GM18909 (cell line): ENCODE measurements around the gene TMEM132D.
A peak's percentile ranks its signal among the peaks of the same experiment; 100 is the strongest.
"Not testable (repeated sequence)": the region's sequence is repeated elsewhere in the genome, so short reads cannot be mapped to it uniquely, and the experiment has no call there.

Experiments
- ATAC-seq: cut with Tn5 transposase; IDR thresholded peaks from one replicate; pipeline ENCODE4 v1.9.1; 2021; ENCODE audit warnings: mild to moderate bottlenecking; ENCODE audit not compliant: unreplicated experiment, poor library complexity

Gene TMEM132D

GRCh38 chr12:129903956-129904829 is at the start of gene TMEM132D:
Gene TMEM132D, minus strand, starts transcription at chr12:129904025.
- ATAC-seq = no peak

GRCh38 chr12:129949651-129950050 is 45.8 kb upstream of the TMEM132D start:
- no peak for ATAC-seq

- no peak for ATAC-seq
Measured at GRCh38 chr12:129941618-129942017, 37.8 kb upstream of the TMEM132D start.

GRCh38 chr12:129938089-129938488 is 34.3 kb upstream of the TMEM132D start:
- no peak for ATAC-seq

- no peak for ATAC-seq
Measured at GRCh38 chr12:129937426-129937825, 33.6 kb upstream of the TMEM132D start.

GRCh38 chr12:129928643-129929042 is 24.8 kb upstream of the TMEM132D start:
- no peak for ATAC-seq

- no peak for ATAC-seq
Measured at GRCh38 chr12:129927316-129927900, 23.6 kb upstream of the TMEM132D start.

GRCh38 chr12:129911428-129912049 is 7.7 kb upstream of the TMEM132D start:
- peak; percentile 81 for ATAC-seq

- no peak for ATAC-seq
Measured at GRCh38 chr12:129909051-129910020, 5.5 kb upstream of the TMEM132D start.

GRCh38 chr12:129903092-129903945 is 506 bp downstream of the TMEM132D start:
- no peak for ATAC-seq

GRCh38 chr12:129902371-129903091 is 1.3 kb downstream of the TMEM132D start:
- no peak for ATAC-seq

- ATAC-seq = no peak
Measured at GRCh38 chr12:129901254-129901653, 2.6 kb downstream of the TMEM132D start.

GRCh38 chr12:129900306-129900705 is 3.5 kb downstream of the TMEM132D start:
- no peak for ATAC-seq

- not testable (repeated sequence) for ATAC-seq
Measured at GRCh38 chr12:129899045-129899444, 4.8 kb downstream of the TMEM132D start.

GRCh38 chr12:129893691-129894090 is 10.1 kb downstream of the TMEM132D start:
- ATAC-seq = no peak

GRCh38 chr12:129887101-129887500 is 16.7 kb downstream of the TMEM132D start:
- no peak for ATAC-seq

- no peak for ATAC-seq
Measured at GRCh38 chr12:129886541-129886940, 17.3 kb downstream of the TMEM132D start.

GRCh38 chr12:129885287-129885686 is 18.5 kb downstream of the TMEM132D start:
- ATAC-seq = no peak

- ATAC-seq = no peak
Measured at GRCh38 chr12:129877411-129877810, 26.4 kb downstream of the TMEM132D start.
